GM10266 (cell line): ENCODE results near the gene PALS1.

ENCODE experiments used
- DNase-seq: peaks from one replicate; pipeline ENCODE4 v3.0.0; 2012; ENCODE audit errors: extremely low spot score
- TF ChIP-seq, protein P1 (sequence below): IDR thresholded peaks from 2 replicates; pipeline ENCODE4 v1.5.1; 2012; ENCODE audit warnings: mild to moderate bottlenecking, low read depth; ENCODE audit not compliant: control insufficient read depth, insufficient read depth; ENCODE audit errors: missing control alignments

Gene PALS1

DNA sequence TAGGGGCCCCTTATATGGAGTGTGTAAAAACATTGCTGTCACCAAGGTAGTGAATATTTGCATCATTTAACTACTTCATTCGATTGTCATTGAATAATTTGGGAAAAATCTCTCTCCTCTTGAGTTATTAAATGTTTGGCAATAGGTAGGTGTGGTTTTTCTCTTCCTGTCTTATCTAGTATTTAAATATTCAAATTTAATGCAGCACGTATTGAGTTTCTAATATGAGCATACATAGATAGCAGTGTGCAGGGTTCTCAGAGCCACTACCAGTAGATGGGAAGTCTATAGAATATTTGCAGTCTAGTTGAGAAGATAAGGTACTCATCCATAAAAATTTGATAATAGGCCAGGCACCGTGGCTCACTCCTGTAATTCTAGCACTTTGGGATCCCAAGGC is 16.7 kb downstream of the PALS1 start:
- TF ChIP-seq, protein P1, sequence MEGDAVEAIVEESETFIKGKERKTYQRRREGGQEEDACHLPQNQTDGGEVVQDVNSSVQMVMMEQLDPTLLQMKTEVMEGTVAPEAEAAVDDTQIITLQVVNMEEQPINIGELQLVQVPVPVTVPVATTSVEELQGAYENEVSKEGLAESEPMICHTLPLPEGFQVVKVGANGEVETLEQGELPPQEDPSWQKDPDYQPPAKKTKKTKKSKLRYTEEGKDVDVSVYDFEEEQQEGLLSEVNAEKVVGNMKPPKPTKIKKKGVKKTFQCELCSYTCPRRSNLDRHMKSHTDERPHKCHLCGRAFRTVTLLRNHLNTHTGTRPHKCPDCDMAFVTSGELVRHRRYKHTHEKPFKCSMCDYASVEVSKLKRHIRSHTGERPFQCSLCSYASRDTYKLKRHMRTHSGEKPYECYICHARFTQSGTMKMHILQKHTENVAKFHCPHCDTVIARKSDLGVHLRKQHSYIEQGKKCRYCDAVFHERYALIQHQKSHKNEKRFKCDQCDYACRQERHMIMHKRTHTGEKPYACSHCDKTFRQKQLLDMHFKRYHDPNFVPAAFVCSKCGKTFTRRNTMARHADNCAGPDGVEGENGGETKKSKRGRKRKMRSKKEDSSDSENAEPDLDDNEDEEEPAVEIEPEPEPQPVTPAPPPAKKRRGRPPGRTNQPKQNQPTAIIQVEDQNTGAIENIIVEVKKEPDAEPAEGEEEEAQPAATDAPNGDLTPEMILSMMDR = no peak
- no peak for DNase-seq

DNA sequence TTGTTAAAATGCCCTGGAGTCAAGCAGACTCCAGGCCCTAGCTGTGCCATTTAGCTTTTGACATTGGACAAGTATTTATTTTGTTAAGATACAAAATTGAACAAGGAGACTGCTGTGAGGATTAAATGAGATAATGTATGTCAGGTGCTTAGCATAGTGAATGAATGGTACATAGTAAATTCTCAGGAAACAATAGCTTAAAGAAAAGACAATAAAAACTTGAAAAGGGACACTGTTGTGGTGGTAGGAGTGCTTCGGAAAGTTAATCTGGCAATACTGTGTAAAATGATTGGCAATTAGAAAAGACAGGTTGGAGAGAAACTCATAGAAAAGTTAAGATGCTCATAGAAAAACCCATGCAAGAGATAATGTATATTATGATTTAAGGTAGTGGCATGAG is 19.7 kb downstream of the PALS1 start:
- no peak for DNase-seq

DNA sequence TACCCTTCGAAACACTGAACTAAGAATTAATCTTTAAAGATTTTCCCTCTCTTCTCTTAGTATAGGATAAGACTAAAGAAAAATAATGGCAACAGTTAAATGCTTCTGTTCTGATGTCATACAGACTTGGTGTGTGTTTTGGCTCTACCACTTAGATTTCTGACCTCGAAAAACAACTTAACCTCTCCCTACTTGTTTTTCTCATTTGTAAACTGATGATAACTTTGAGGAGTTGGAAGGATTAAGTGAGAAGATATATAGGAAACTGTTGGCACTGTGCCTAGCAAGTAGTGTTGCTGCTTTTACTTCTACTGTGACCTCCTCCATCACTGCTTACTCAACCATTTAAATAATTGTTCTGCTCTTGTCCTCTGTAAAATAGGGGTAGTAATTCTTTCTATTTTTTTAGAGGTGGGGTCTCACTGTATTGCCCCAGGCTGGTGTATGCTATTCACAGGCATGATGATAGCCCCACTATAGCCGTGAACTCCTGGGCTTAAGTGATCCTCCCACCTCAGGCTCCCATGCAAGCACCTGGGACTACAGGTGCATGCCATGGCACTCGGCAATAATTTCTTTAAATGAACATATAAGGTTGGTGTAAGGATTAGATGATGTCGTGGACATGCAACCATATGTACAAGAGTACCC is 22.4 kb downstream of the PALS1 start:
- TF ChIP-seq, protein P1 = no peak
- no peak for DNase-seq

More for the DNA sequence above, 19.7 kb downstream of the PALS1 start:
- TF ChIP-seq, protein P1 = no peak

DNA sequence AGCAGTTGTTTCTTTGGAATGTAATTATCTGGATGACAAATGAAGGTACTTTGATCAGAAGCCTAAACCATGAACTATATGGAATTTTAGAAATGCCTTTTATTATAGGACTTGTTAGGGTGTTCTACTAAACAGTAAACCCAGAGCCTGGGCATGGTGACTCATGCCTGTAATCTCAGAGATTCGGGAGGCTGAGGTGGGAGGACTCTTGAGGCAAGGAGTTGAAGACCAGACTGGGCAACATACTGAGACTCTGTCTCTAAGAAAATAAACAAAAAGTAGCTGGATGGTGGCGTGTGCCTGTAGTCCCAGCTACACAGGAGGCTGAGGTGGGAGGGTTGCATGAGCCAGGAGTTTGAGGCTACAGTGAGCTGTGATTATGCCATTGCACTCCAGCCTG is 23.9 kb downstream of the PALS1 start:
- DNase-seq = no peak
- TF ChIP-seq, protein P1 = no peak

DNA sequence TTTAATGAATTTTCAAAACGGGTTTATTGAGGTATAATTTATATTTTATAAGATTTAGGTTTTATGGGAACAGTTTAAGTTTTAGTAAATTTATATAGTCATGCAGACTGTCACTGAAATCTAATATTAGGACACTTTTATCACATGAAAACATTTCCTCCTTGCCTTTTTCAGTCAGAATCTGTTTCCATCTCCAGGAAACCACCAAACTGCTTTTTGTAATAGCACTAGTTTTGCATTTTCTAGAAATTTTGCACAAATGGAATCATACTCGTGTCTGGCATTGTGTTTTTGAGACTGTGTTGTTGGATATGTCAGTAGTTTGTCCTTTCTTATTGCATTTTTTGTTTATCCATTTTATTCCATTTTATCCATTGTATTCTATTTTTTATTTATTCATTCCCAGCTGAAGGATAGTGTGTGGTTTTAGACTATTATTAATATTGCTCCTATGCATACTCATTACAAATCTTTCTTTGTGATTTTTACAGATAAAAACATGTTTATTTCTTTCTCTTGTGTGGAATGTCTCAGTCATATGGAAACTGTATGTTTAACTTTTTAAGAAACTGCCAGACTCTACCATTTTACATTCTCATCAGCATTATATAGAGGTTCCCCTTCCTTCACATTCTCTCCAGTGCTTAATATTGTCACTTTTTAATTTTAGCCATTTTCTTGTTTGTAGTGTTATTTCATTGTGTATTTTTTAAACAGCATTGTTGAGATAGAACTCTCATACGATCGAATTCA is 26.5 kb downstream of the PALS1 start:
- DNase-seq = no peak
- TF ChIP-seq, protein P1 = no peak

DNA sequence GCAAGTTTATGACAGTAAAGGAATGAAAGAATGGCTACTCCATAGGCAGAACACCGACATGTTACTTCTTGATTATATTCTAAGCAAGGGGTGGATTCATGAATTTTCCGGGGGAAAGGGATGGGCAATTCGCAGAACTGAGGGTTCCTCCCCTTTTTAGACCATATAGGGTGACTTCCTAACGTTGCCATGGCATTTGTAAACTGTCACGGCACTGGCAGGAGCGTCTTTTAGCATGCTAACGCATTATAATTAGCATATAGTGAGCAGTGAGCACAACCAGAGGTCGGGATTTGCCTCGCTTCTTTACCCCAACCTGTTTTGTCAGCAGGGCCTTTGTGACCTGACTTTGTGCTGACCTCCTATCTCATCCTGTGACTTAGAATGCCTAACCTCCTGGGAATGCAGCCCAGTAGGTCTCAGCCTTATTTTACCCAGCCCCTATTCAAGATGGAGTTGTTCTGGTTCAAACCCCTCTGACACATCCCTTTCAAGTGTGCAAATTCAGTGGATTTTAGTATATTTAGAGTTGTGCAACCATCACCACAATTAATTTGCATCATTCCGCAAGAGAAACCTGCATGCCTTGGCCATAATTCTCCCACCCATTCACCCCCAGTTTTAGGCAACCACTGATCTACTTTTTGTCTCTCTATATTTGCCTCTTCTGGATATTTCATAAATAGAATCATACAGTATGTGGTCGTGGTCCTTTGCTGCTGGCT is 27.4 kb downstream of the PALS1 start:
- TF ChIP-seq, protein P1 = no peak
- no peak for DNase-seq
